Tibial nerve (tissue), 4 donors: ENCODE data around the gene SUFU. TPM values are rescaled to one million over a fixed set of nuclear protein-coding genes. Genes with fewer than 3 reads are reported as not detected.

Experiments used
- DNase-seq, 2 donors: peaks; one replicate each; pipeline ENCODE4 v3.0.0-alpha.2; 2019; ENCODE audit warnings: low spot score in 2 of 2
- H3K27ac ChIP-seq, 4 donors: fragments of 200-600 bp; sonication (generic) in 3 of 4; one replicate each; pipeline ENCODE4 v1.5.1; 2017 to 2019; ENCODE audit warnings: mild to moderate bottlenecking in 1 of 4
- H3K27me3 ChIP-seq, 2 donors: fragments of 200-600 bp; sonication (generic) in 1 of 2; one replicate each; pipeline versions ENCODE4 v1.5.1 to v1.6.0; 2017 to 2019
- H3K36me3 ChIP-seq, 3 donors: fragments of 200-600 bp; sonication (generic); one replicate each; pipeline ENCODE4 v1.5.1; 2018 to 2019
- H3K4me1 ChIP-seq, 4 donors: fragments of 200-600 bp; sonication (generic) in 3 of 4; one replicate each; pipeline ENCODE4 v1.5.1; 2017 to 2019
- H3K4me3 ChIP-seq, 4 donors: fragments of 200-600 bp; sonication (generic) in 3 of 4; one replicate each; pipeline ENCODE4 v1.5.1; 2017 to 2019; ENCODE audit warnings: mild to moderate bottlenecking in 1 of 4, moderate library complexity in 1 of 4
- H3K9me3 ChIP-seq, 4 donors: fragments of 200-600 bp; sonication (generic) in 3 of 4; one replicate each; pipeline ENCODE4 v1.5.1; 2017 to 2019
- CTCF ChIP-seq, 5 experiments: fragments of 200-600 bp in 3 of 5; fragments of 450-650 bp in 2 of 5; sonication (generic) in 3 of 5; IDR thresholded peaks; one replicate each; pipeline ENCODE4 v1.5.1; 2016 to 2019; ENCODE audit warnings: antibody characterized with exemption in 5 of 5, mild to moderate bottlenecking in 3 of 5, moderate library complexity in 2 of 5
- EP300 ChIP-seq, 2 donors: sonication (generic); formaldehyde crosslinking; IDR thresholded peaks; one replicate each; pipeline ENCODE4 v1.6.1; 2017; ENCODE audit warnings: antibody characterized with exemption in 2 of 2, mild to moderate bottlenecking in 1 of 2
- POLR2A ChIP-seq, 2 donors: fragments of 450-650 bp; IDR thresholded peaks; one replicate each; pipeline ENCODE4 v1.6.1; 2017; ENCODE audit warnings: antibody characterized with exemption in 2 of 2, mild to moderate bottlenecking in 2 of 2, moderate library complexity in 2 of 2
- WGBS, 2 donors: methylation state at CpG; one replicate each; pipeline ENCODE4 v1.1.5; 2018; 5-methylcytosine and 5-hydroxymethylcytosine counted together
- total RNA-seq, 4 donors: library from RNA; depleted of rRNA; stranded (reverse); fragments of >200 nt; gene quantifications; one replicate each; pipeline ENCODE4 v1.1.0, GENCODE V29; 2016

Gene SUFU
- total RNA-seq, 4 donors from 2014 or later, result 9.8 to 17.1 (median 14.2) TPM

- Histone ChIP-seq H3K9me3 (no peaks in the 10 kb centered on the region), H3K36me3 (peaks cover 2 to 49% (median 6%) of the 10 kb centered on the region in 3 donors), H3K4me3 (no peak overlapping the region), H3K4me1 (peaks cover 0 to 85% (median 37%) of the 10 kb centered on the region in 4 donors), H3K27ac (no peak overlapping the region), H3K27me3 (no peaks in the 10 kb centered on the region)
- WGBS, 2 donors, result 89 to 91% methylated on average over 8 to 9 of the region's 9 CpGs
- no peak for DNase-seq
- TF ChIP-seq EP300 (IDR thresholded peaks at IDR 0.05), result no peak
- TF ChIP-seq POLR2A (IDR thresholded peaks at IDR 0.05), result no peak
- no peak for TF ChIP-seq CTCF (IDR thresholded peaks at IDR 0.05)
Measured at GRCh38 chr10:102617041-102617440, 113.3 kb downstream of the SUFU start.

GRCh38 chr10:102617816-102618215, 114.0 kb downstream of the SUFU start:
- Histone ChIP-seq H3K4me3 (no peak overlapping the region), H3K4me1 (peaks cover 0 to 84% (median 43%) of the 10 kb centered on the region in 4 donors), H3K9me3 (no peaks in the 10 kb centered on the region), H3K36me3 (peaks cover 2 to 43% (median 6%) of the 10 kb centered on the region in 3 donors), H3K27me3 (no peaks in the 10 kb centered on the region), H3K27ac (peak overlapping the region in 1 of 4 donors; percentile 80)
- WGBS, 2 donors, result 85 to 92% methylated on average over 8 of the region's 8 CpGs
- no peak for DNase-seq
- TF ChIP-seq EP300 (IDR thresholded peaks at IDR 0.05) (no peak), POLR2A (IDR thresholded peaks at IDR 0.05) (no peak), CTCF (IDR thresholded peaks at IDR 0.05) (no peak)

GRCh38 chr10:102619281-102619981, 115.7 kb downstream of the SUFU start:
- Histone ChIP-seq H3K4me3 (no peak overlapping the region), H3K9me3 (no peaks in the 10 kb centered on the region), H3K27ac (peak overlapping the region; percentile 34 to 80 (median 70)), H3K4me1 (peaks cover 0 to 80% (median 42%) of the 10 kb centered on the region in 4 donors), H3K36me3 (peaks cover 2 to 41% (median 6%) of the 10 kb centered on the region in 3 donors), H3K27me3 (no peaks in the 10 kb centered on the region)
- TF ChIP-seq POLR2A (IDR thresholded peaks at IDR 0.05) (no peak), CTCF (IDR thresholded peaks at IDR 0.05) (no peak), EP300 (IDR thresholded peaks at IDR 0.05) (no peak)
- 34 to 53% methylated on average over 6 to 13 of the region's 14 CpGs for WGBS, 2 donors
- no peak for DNase-seq

- Histone ChIP-seq H3K27me3 (no peaks in the 10 kb centered on the region), H3K27ac (peak overlapping the region in 3 of 4 donors; percentile 62 to 80 (median 79)), H3K4me1 (peaks cover 0 to 81% (median 46%) of the 10 kb centered on the region in 4 donors), H3K36me3 (peaks cover 2 to 38% (median 6%) of the 10 kb centered on the region in 3 donors), H3K9me3 (no peaks in the 10 kb centered on the region), H3K4me3 (no peak overlapping the region)
- no peak for DNase-seq
- WGBS, 2 donors, result 71 to 72% methylated on average over 4 to 5 of the region's 5 CpGs
- TF ChIP-seq CTCF (IDR thresholded peaks at IDR 0.05) (no peak), EP300 (IDR thresholded peaks at IDR 0.05) (no peak), POLR2A (IDR thresholded peaks at IDR 0.05) (no peak)
Measured at GRCh38 chr10:102620138-102620590, 116.4 kb downstream of the SUFU start.
